GM19193 (cell line): ENCODE measurements around the gene COL6A3.

ENCODE experiments used
- POLR2A ChIP-seq: IDR thresholded peaks from 4 replicates; pipeline ENCODE4 v1.6.1; 2011; ENCODE audit not compliant: insufficient read depth, insufficient read length; ENCODE audit errors: extremely low read depth

The COL6A3 gene

GRCh38 chr2:237276716-237277490, 137.1 kb downstream of the COL6A3 start:
- no peak for TF ChIP-seq POLR2A
